ENCODE results near the gene LMTK3. TPM values are rescaled to one million over a fixed set of nuclear protein-coding genes. Genes with fewer than 3 reads are reported as not detected.
A peak's percentile ranks its signal among the peaks of the same experiment; 100 is the strongest.

Gene LMTK3
- total RNA-seq, 1 donor from 2014 or later, result 0.70 TPM

DNA sequence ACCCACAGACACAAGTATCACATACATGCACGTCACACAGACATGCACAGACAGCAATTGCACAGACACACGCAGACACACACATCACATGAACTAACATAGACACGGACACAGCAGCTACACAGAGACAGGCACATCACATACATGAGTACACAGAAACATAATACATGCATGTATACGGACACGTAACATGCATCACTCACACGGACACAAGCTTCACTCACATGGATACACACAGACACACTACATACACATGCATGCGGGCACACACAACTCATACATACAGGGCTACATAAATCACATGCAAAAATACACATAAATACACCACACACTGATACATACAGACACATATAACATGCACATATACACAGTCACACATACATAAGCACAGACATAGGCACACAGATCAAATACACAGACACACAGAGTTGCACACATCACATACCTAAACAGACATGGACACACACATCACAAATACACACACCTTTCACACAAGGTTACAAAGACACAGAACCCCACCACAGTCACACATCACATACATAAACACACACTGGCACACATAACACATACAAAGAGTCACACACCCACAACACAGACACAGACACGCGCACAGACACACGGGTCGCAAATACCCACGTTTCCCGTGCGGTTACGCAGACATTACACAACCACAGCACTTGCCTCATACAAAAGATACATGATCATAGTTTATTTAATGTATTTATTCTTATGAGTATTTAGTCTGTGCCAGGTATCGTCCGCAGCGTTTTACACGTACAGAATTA is 1.1 kb upstream of the LMTK3 start:
- intact Hi-C loops (cut with DNase I), result no loop called here
- ATAC-seq (ENCODE audit: poor library complexity), result no peak

DNA sequence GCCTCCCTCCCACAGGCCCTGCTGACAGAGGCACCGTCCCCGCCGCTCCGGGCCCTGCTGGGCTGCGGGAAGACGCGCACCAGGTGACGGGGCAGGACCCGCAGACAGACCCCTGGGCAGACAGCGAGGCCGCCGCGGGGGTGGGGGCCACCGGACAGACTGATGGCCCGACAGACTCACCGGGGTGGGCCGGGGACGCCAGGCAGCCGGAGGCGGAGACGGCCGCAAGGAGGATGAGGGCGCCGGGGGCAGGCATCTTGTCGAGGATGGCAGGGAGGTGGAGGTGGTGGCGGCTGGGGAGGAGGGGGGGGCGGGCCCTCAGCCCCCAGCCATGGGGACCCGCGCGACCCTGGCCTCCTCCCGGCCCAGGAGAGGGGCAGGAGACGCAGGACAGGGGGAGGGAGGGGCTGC is 309 bp downstream of the LMTK3 start:
- no peak for ATAC-seq (ENCODE audit: poor library complexity)
- no peak for DNase-seq
- intact Hi-C loops (cut with DNase I), result no loop called here

More for the DNA sequence above, 1.1 kb upstream of the LMTK3 start:
- DNase-seq, result no peak

DNA sequence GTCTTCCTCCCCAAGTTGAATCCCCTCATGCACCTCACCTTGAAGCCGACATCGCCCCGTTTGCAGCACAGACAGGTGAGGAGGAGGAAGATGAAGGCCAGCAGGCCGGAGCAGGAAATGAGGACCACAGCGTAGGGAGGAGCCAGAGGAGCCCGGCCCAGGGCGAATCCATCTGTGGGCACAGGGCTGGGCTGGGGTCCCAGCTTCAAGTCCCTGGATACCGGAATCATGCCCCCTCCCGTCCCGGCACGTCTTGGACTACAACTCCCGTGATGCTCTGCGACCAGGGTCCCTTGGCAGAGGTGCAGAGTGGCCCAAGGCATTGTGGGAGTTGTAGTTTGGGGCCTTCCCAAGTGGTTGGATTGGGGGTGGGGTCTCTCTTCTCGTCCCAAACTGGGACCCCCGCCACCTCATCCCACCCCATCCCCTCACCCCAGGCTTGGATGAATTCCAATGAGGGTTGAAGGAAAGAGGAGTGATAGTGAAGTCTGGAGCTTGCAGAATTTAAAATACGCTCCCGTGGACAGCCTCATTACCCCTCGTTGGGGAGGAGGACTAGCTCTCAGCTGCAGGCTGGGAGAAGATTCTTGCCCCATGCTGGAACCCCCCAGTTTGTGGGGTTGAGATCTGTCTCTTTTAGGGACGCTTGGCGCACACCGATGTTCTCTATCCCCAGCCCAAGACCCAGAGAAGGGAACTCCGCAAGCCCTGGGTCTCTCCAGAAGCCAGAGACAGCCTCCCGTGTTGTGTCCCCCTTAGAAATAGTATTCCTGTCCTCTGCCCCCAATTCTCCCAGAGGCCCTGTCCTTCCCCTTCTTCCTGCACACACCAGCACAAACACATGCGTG is 990 bp downstream of the LMTK3 start:
- intact Hi-C loops (cut with DNase I), result no loop called here
- ATAC-seq (ENCODE audit: poor library complexity), result peak; percentile 82
- DNase-seq, result peak; percentile 64

DNA sequence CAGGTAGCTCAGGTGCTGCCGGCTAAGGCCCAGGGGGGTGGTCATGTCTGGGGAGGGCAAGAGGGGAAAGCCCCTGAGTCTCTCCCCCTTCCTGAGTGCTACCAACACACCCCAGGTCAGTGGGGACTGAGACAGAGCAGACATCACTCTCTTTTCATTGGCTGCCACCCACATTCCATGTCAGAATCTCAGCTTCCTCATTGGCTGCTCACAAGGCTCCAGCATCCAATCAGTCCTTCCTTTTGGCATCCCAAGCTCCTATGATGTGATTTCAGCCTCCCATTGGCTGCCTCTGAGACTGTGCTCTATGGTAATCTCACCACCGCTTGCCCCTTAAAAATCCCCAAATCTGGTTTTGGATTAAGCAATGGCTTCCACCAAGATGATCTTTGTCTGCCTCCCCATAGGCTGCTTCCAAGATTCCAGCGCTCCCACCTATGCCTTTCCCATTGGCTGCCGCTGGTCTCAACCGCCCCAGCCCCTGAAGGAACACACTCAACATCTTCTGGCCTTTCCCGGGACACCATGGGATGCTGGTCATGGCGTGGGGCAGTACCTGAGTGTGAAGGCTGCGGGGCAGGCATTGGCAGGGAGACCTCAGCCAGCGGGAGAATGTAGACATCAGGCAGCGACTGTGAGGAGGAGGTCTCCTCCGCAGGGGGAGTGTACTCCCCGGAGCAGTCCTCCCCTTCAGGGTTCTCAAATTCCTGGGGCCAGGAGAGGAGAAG is 2.0 kb downstream of the LMTK3 start:
- intact Hi-C loops (cut with DNase I), result loop anchor here (5.0 kb wide), 1 partner anchor 73 kb away; no protein-coding TSS in a partner anchor
- DNase-seq, result no peak
- no peak for ATAC-seq (ENCODE audit: poor library complexity)

DNA sequence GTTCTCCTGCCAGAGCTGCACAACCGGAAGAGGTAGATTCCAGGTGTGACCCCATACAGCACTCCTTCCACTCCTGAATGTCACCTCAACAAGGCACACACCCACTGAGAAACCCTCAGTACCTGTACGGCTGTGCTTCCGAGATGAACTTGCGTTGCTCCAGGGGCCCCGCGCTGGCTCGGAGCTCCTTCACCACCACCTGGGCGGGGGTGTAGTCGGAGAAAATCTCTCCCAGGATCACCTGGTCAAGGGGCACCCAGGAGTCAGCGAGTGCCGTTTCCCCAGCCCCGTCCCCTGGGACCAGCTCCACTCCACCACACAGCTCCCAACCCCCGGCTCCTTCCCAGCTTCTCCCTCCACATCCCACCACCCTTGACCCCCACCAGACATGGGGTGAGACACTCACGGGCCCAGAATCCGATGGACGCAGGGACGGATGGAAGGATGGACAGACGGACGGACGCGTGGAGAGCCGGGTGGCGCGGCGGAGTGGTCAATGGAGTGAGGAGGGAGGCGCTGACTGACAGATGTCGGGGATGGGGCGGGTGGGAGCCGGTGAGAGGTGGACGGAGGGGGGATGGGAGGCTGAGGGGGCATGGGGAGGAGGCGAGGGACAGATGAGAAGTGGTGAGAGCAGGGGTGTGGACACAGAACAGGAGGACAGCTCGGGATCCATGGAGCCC is 2.8 kb downstream of the LMTK3 start:
- no peak for ATAC-seq (ENCODE audit: poor library complexity)
- intact Hi-C loops (cut with DNase I), result loop anchor here (5.0 kb wide), 1 partner anchor 73 kb away; no protein-coding TSS in a partner anchor
- no peak for DNase-seq

DNA sequence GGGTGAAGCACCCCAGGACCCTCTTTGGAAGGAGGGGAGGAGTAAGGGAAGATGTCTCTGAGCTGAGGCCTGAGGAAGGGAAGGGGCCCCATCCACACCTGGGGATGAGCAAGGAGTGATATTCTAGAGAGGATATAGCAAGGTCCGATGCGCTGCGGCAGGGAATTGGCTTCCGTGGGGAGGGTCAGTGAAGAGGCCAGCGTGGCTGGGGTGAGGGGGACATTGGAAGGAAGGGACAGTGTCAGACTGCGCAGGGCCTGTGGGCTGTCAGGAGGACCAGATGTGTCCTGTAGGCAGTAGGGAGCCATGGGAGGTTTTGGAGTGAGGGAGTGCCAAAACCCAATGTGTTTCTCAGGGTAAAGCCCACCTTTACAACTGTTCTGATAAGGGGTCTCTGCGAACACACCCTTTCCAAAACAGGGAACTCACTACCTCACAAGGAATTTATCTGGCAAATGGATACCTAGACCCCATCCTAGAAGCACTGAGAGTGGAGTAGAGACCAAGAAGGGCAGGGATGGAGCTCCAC is 3.7 kb downstream of the LMTK3 start:
- intact Hi-C loops (cut with DNase I), result loop anchor here (5.0 kb wide), 1 partner anchor 74 kb away; no protein-coding TSS in a partner anchor
- ATAC-seq (ENCODE audit: poor library complexity), result no peak
- no peak for DNase-seq

DNA sequence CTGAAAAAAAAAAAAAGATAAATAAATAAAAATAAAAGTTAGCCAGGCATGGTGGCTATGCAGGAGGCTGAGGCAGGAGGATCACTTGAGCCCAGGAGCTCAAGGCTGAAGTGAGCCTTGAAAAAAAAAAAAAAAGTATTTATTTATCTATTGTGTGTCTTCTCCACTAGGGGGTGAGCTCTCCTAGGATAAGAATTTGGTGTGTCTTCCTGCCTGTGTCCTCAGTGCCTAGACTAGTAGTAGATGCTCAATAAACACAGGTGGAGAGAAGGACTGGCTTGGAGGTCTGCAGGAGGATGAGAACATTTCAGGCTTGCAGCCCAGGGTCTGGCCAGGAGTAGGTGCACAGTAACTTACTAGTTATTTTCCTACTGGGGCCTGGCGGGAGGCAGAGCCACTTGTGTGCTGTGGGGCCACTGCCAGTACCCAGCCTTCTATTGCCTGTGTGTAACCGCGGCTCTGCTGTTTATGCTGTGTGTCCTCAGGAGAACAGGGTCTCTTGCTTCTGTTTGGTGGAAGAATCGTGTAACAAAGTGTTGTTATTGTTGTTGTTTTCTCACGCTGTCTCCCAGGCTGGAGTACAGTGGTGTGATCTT is 5.4 kb downstream of the LMTK3 start:
- ATAC-seq (ENCODE audit: poor library complexity) (no peak), DNase-seq (no peak)
- intact Hi-C loops (cut with DNase I), result loop anchor here (5.0 kb wide), 1 partner anchor 76 kb away; no protein-coding TSS in a partner anchor

DNA sequence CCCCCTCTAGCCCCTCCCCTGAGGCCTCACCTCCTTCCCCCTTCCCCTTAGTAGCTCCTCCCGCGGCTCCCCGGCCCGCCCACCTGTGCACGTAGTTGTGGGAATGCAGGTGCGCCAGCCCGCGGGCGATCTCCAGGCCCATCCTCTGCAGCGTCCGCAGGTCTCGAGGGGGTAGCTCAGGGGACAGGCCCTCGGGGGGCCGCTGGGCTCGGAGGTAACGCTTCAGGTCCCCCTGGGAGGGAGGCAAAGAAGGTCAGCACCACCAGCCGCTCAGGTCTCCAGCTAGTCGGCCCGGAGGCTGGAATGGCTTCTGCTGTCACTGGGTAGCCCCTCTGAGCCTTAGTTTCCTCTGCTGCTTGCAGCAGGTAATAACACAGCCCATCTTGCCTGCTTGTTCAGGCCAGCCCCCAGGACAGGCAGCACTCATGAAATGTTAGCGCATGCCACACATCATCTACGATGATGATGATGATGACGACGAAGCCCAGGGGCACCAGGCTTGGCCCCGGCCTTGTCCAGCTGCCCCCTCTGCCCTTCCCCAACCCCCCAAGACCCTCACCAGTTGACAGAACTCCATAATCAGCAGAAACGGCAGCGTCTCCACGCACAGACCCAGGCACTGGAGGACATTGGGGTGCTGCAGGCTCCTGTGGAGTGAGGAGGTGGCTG is 9.2 kb downstream of the LMTK3 start:
- no peak for DNase-seq
- ATAC-seq (ENCODE audit: poor library complexity), result no peak
- intact Hi-C loops (cut with DNase I), result no loop called here

DNA sequence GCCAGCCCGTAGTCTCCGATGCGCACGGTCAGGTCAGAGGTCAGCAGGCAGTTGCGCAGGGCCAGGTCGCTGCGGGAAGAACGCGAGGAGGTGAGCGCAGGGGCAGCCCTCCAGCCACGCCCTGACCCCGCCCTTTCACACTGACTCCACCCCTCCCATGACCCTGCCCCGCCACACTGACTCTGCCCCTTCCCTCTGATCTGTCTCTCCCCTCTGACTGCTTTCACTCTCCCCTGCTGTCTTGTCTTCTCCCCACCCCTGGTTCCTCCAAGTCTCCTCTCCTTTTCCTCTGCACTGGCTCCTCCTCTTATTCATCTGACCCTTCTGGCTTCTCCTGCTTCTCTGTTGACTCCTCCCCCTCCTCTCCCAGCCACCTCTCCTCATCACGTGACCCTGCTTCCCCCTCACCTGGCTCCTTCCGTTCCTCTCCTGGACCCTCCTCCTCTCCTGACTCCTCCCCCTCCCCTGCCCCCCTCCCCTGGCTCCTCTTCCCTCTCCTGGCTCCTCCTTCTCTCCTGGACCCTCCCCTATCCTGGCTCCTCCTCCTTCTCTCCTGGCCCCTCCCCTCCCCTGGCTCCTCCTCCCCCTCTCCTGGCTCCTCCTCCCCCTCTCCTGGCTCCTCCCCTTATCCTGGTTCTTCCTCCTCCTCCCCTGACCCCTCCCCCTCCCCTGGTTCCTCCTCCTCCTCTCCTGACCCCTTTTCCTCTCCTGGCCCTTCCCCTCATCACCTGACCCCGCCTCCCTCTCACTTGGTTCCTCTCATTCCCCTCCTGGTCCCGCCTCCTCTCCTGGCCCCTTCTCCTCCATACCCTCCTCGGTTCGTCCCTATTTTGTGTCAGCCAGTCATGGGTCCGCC is 9.9 kb downstream of the LMTK3 start:
- intact Hi-C loops (cut with DNase I), result no loop called here
- ATAC-seq (ENCODE audit: poor library complexity), result peak; percentile 42
- DNase-seq, result no peak

DNA sequence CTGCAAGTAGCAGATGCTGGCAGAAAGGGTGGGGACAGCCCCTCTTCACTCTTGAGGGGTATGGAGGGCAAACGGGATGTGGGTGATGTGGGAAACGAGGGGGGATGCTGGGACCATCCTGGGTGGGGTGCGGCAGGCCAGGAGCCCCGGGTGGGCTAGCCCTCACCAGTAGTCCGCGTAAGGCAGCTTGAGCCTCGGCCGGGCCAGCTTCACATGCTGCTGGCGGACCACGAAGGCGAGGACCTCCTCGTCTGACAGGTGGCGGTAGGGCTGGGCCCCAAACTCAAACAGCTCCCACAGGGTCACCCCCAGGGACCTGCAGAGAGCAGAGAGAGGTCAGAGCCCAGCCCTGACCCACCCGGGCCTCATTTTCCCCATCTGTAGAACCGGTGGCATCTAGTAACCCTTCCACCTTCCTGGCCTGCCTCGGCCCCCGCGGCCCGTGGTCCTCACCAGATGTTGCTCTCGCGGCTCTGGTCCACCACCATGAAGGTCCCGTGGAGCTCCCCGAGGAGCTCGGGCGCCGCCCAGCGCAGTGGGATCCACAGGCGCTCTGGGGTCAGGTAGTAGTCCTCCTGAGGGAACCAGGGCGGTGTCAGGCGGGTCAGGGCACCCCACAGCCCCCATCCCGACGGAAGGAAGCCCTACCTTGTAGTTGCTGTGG is 10.7 kb downstream of the LMTK3 start:
- intact Hi-C loops (cut with DNase I), result no loop called here
- ATAC-seq (ENCODE audit: poor library complexity), result no peak
- no peak for DNase-seq

DNA sequence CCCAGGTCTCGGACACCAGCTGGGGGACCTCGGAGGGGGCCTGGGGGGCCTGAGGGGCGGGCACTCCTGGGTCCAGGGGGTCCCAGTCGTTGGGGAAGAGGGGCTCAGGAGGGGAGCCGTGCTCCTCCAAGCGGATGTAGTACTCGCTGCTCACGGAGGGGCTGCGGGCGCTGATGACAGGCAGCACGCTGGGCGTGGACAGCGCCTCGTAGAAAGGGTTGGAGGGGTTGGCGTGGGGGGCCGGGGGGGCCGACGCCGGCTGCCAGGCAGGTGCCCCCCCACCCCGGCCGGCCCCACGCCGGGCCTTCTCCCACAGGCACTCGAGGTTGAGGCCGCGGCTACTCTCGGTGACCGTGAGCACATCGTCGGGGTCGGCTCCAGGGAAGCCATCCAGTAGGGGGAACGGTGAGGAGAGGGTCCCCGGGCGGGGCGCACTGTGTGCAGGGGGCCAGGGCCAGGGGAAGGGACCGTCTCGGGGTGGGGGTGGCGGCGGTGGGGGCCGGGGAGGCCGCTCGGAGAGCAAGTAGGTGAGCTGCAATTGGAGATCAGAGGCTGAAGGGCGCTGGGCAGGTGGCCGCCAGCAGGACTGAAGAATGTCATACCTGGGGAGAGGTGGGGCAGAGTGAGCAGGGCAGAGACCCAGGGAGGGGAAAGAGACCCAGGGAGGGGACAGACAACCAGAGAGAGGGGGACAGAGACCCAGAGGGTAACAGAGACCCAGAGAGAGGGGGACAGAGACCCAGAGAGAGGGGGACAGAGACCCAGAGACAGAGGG is 12.1 kb downstream of the LMTK3 start:
- ATAC-seq (ENCODE audit: poor library complexity) (no peak), DNase-seq (no peak)
- intact Hi-C loops (cut with DNase I), result no loop called here

DNA sequence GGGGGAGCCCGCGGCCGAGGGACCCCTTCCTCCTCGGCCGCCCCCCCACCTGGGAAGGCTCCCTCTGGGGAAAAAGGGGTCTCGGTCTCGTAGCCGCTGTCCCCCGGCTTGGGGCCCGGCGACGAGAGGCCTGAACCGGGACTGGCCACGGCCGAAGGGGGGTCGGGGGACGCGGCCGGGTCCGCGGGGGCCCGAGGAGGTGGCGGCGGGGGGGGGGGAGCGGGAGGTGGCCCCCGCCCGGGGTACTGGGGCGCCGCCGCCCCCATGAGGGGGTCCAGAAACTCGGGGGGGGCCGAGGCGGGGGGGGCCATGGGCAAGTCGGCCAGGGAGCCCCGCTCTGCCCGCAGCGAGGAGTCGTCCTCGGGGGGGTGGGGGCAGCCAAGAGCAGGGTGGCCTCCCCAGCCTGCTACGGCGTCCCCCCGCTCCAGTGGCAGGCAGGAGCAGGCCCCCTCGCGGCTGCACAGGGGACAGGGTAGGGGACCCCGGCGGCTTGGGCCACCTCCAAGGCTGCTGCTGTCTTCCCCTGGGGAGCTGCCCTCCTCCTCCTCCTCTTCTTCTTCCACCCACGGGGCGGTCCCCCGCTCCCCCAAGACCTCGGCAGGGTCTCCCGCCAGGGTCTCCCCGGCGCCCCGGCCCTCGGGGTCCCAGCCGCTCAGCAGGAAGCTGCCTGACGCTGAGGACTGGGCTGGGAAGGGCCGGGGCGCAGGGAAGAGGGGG is 12.9 kb downstream of the LMTK3 start:
- ATAC-seq (ENCODE audit: poor library complexity), result no peak
- intact Hi-C loops (cut with DNase I), result no loop called here
- DNase-seq, result no peak

DNA sequence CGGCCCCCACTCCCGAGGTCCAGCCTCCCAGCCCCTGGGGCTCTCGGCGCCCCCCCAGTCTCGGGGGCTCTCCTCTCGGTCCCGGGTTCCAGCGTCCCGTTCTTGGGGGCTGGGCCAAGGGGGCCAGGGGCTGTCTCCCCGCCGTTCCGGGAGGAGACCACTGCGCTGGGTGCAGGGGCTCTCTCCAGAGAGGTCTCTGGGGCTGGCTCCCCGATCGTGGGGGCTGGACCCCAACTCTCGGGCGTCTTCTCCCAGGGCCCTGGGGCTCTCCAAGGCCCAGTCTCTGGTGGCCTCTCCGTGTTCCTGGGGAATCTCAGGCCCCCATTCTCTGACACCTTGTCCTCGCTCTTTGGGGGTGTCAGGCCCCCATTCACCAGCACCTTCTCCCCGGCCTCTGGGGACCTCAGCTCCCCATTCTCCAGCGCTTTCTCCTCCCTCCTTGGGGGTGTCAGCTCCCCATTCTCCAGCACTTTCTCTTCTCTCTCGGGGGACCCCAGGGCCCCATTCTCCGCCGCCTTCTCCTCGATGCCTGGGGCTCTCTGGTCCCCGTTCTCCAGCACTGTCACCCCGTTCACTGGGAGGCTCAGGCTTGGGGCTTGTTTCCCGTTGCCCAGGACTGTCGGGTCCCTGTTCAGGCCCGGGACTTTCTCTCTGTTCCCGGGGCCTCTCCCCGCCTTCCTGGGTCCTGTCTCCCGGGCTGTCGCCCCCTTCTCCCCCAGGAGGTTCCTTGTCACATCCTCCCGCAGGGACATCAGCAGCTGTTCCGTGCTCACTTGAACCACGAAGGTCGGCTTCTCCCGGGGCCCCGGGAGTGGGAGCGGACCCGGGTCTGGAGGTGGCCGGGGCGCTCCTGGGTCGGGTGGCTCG is 13.7 kb downstream of the LMTK3 start:
- ATAC-seq (ENCODE audit: poor library complexity) (no peak), DNase-seq (no peak)
- intact Hi-C loops (cut with DNase I), result no loop called here
